Glomerular visceral epithelial cell (primary cell): ENCODE data around the gene SMARCD1.

ENCODE experiments used
- DNase-seq: peaks from one replicate; pipeline ENCODE4 v3.0.0-alpha.2; 2016; ENCODE audit errors: extremely low spot score

Gene SMARCD1

DNA sequence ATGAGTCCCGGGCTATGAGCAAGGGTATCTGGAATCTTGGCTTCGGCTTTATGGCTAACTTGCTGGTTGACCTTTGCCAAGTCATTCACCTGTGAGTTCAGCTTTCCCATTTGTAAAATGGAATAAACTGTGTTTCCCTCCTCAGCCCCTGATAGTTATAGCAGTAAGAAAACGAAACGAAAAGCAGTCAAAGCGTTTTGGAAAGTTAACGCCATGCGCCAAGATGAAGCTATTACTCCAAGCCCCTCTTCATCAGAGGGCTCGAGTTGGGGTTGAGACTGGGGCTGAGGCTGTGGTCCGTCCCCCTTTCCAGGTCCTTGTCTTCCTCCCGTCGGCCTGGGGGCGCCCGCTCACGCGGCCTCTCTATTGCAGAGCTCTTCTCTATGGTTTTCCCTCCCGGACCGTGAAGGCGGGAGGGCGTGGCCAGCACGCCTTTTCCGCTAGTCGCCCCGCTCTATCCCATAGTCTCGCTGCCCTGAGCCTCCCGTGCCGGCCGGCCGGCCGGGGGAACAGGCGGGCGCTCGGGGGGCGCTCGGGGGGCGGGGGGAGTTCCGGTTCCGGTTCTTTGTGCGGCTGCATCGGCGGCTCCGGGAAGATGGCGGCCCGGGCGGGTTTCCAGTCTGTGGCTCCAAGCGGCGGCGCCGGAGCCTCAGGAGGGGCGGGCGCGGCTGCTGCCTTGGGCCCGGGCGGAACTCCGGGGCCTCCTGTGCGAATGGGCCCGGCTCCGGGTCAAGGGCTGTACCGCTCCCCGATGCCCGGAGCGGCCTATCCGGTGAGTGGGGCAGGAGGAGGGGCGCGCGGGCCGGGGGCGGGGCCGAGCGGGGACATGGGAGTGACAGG, at the start of gene SMARCD1:
Gene SMARCD1 (plus strand): TSS at position 568 of the 840 bp plus-strand sequence. CDS start 28 bp downstream, at position 596.
- DNase-seq: peak; percentile 92

- DNase-seq: no peak
Measured at GRCh38 chr12:50038336-50038735, 46.8 kb upstream of the SMARCD1 start.

- peak; percentile 80 for DNase-seq
Measured at GRCh38 chr12:50039151-50039835, 45.8 kb upstream of the SMARCD1 start.

- DNase-seq: no peak
Measured at GRCh38 chr12:50040657-50041056, 44.5 kb upstream of the SMARCD1 start.

DNA sequence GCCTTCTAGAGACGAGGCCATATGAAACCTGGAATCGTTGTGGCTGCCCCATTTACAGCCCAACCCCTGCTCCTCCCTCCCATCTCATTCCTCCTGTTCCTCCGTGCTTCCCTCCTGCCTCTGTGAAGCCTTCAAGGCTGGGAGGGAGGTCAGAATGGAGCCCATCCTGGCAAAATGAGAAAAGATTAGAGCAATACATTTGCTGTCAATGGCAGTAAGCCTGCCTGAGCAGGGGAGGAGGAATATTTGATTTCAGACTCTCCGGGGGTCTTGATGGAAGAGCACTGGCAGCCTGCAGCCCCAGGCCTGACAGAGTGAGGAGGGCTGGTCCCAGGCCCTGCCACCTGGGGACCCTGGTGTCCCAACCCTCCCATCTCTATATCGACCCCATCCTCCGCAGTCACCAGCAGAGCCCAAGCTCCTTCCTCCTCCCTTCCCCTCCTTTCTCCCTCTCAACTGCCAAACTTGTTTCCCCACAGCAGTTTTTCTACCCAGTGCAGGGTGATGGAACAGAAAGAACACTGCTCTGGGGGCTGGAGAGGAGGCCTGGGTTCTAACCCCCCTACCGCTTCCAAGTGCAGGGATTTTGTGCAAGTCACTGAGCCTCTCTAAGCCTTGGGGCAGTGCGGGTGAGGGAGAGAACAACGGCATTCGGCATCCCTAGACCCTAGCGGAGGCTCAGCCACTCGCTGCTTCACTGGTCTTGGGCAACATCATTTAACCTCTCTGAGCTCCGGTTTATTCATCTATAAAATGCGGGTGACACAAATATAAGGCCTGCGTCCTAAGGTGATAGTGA, 43.9 kb upstream of the SMARCD1 start:
- DNase-seq: no peak

DNA sequence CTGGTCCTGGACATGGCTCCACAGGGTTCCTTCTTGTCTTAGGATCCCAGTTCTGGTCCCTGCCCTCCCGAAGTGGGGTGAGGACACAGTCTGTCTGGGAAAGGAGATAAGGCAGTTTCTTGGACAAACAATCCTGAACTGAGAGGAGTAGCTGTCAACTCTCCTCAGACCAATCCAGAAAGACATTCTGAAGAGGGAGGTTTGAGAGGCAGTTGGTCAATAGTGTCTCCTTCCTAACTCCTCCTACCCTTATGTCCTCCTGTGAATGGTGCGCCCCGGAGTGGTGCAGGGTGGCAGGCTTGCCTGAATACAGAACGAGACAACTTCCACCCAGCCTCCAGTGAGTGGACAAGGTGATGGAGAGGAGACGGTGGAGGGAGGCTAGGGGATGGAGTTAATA, 43.2 kb upstream of the SMARCD1 start:
- DNase-seq: no peak

DNA sequence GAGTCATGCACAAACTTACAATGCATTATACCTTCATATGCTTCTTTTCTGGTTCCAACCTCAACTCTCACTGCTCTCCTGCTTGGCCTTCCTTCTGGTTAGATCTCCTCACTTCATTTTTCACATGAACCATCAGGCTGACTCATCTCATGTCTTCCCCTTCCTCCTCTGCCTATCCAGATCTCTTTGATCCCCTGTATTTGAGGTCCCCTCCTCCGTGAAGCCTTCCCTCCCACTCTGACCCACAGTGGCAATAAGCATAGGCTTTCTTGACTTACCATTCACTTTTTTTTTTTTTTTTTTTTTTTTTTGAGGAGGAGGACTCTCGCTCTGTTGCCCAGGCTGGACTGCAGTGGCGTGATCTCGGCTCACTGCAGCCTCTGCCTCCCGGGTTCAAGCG, 42.4 kb upstream of the SMARCD1 start:
- DNase-seq: no peak

DNA sequence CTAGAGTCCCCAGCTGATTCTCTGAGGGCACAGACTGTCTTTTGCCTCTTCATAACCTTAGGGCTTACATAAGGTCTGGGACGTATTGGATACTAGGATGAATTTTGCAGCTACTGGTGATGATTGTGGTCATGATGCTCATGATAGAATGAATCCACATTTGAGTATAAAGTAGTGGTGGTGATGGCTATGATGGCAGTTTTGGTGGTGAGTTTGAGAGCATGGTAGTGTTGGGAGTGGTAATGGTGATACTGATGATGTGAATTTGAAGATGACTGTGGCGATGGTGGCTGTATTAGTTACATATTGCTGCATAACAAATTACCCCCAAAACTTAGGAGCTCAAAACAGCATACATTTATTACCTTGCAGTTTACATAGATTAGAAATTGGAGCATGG, 41.8 kb upstream of the SMARCD1 start:
- no peak for DNase-seq

DNA sequence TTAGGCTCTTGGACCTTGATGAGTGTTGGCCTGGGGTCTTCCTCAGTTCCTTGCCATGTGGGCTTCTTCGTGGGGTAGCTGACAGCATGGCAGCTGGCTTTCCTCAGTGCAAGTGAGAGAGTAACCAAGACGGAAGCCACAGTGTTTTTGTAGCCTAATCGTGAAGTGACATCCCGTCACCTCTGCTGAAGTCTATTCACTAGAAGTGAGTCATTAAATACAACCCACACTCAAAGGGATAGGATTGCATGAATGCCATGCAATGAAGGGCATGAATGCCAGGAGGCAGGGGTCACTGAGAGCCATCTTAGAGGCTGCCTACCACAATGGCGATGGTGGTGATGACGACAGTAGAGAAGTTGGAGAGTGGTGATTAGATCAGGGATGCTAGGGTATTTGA, 41.3 kb upstream of the SMARCD1 start:
- no peak for DNase-seq

- DNase-seq: no peak
Measured at GRCh38 chr12:50047693-50048250, 37.4 kb upstream of the SMARCD1 start.

- no peak for DNase-seq
Measured at GRCh38 chr12:50049254-50050118, 35.7 kb upstream of the SMARCD1 start.

- DNase-seq: no peak
Measured at GRCh38 chr12:50050119-50050385, 35.1 kb upstream of the SMARCD1 start.

DNA sequence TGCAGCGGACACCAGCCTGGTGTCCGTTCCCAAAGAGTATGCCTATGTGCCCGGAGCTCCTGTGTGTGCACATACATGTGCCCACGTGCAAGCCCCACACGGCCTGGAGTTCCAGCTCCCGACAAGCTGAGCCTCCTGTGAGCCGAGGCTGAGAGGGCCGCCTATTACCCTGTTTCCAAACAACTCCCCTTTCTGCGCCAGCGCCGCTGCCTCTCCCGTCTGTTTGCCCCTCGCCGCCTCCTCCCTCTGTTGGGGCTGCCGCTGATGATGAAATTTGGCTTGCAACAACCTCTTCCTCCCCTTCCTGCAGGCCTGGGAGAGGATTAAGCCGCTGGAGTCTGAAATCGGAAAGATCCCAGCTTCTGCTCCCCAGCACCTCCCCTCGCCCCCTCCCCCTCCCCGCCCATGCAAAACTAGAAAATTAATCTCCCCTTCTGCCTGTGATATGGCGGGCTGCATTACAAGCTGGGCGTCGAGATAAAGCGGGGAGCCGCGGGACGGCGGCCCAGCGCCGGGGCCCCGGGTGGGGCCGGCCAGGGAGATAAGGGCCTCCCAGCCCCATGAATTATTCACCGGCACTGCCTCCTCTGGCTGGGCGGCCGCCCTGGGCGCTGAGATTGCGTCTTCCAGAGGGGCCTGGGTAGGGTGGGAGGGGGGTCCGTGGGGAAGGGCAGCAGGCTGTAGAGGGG, 34.6 kb upstream of the SMARCD1 start:
- no peak for DNase-seq

DNA sequence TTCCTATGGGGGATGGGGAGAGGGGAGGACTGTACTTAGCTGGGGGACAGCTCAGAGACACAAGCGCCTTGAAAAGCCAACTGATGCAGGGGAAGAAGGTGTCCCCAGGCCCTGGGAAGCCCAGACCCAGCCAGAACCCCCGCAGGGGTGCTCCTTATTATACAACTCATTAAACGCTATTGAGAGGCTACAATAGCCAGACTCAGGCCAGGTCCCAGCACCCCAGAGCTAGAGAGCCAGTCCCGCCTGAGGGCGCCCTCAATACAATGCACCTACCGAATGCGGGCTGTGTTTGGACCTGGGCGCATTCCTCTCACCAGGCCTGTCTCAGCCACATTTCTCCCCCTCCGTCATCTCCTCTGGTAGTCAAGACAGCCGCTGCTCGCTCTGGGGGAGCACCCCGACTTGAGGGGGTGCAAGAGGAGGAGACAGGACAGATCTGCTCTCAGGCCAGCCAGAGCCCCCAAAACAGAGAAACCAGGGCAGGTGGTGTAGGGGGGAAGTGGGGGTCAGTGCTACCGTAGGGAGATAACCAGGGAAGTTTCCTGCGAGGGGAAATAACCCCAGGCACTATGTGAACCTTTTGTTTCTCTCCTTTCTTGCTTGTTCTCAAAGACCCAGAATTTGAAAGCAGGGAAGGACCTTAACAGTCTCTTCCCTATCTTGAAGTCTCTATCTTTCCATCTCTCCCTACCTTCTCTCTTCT, 33.9 kb upstream of the SMARCD1 start:
- DNase-seq: no peak

- no peak for DNase-seq
Measured at GRCh38 chr12:50052544-50052943, 32.6 kb upstream of the SMARCD1 start.

DNA sequence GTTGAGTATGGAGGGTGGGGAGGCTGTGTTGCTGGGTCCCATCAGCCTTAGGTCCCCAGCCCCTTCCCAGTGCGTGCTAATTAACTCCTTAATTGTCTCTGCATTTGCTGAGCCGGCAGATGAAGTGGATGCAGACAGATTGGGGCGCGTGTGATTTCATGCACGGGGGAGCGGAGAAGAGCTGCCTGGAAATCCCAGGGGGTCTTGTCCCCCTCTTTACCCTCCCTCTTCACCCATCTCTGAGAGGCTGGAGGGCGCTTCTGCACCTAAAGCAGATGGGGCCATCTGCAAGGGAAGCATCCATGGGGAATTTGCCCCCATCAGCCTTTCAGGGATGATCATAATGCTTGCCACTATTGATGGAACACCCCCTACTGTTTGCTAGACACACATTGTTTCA, 32.2 kb upstream of the SMARCD1 start:
- no peak for DNase-seq

DNA sequence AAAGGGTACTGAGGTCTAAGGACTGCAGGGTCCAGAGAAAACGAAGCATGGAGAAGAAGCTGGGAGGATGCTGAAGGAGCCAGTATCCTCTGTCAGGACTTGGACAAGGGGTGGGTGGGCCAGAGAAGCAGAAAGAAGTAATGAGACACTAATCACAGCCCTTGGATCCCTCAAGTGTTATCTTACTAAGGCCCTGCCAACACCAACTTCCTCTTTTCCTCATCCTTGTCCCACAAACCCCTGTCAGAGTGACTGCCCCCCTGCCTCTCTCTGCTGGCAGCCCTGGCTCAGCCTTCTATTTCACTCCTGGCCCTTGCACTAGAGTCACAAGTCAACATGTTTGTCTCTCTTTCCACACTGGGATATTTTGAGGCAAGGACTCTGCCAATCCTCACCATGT, 31.6 kb upstream of the SMARCD1 start:
- DNase-seq: no peak

DNA sequence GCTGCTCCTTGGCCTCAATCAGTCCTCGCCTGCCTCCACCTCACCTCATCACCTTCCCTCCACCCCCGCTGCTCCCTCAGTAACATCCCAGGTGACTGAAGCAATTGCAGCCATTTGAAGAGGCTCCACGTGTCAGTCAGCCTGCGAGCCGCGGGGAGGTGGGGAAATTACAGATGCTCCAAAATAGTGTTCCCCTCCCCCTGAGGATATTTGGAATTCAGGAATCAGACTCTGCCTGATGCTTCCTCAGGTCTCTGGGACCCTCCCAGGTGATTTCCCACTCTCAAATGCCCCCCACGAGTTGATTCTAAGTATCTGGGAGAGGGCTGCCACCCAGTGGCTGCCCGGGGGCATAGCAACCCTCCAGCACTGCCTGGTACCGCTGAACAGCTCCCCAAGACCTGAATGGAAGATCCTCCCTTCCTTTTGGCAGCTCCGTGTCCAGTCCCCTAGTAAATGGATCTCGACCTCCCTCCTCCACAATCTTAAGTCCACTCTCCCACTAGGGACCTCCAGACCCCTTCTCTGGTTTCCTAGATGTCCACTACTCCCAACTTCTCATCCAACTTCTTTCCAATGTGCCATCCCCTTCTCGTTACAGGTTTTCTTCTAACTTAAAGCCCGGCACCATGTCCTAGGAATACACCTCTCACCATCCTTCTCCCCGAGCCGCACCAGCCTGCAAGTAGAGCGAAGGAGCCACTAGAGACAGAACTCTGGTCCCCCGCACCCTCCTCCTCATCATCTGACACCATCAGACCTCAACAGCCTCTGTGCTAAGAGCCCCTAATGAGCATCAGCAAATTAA, 29.1 kb upstream of the SMARCD1 start:
- DNase-seq: peak; percentile 57

GRCh38 chr12:50056639-50056976, 28.5 kb upstream of the SMARCD1 start:
- DNase-seq: no peak
